ENCODE measurements around the gene NIPAL3.

Gene NIPAL3

DNA sequence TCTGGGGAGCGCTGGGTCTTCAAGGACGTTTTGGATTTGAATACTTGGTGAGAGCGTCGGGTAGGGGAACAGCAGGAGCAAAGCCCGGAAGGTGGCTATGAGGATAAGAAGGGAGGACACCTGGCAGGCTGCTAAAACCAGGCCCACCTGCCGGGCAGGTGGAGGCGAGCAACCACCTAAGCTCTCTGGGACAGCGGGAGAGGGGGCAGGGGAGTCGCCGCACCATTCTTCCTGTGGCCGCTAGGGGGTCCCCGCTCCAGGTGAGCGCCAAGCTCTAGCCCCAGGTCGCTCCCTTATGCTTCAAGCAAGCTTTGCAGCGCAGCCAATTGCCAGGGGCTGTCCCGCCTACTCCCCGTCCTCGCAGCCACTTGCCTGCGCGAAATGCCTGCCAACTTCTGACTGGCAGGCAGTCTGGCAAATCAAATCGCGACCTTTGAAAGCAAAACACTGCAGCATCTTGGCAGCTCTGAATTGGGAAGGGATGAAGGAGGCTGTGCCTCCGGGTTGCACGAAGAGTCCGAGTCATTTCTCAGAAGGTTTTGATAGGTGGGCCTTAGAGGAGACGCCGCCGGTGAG, at the start of gene NIPAL3:
Gene NIPAL3 (plus strand): TSS at position 469 of the 576 bp plus-strand sequence. CDS start 3,746 bp downstream, outside the sequence.
- DNase-seq (ENCODE audit: low read depth), result peak; percentile 96

DNA sequence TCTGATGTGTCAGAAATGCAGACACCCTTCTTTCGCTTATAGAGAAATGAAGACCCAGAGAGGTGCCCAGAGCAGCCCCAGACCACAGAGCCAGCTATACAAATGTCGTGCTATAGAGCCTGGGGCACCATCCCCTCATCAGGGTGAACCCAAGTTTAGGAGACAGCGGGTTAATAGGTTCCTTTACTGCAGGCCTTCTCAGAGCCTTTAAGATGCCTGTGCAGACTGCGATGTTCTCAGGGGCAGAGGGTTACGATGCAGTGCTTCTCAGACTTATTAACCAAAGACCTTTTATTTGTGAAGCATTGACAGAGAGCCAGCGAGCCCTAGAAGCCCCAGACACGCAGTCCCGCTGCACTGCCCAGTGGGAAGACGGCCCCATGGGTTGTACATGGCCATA, 48.9 kb upstream of the NIPAL3 start:
- no peak for DNase-seq (ENCODE audit: low read depth)

DNA sequence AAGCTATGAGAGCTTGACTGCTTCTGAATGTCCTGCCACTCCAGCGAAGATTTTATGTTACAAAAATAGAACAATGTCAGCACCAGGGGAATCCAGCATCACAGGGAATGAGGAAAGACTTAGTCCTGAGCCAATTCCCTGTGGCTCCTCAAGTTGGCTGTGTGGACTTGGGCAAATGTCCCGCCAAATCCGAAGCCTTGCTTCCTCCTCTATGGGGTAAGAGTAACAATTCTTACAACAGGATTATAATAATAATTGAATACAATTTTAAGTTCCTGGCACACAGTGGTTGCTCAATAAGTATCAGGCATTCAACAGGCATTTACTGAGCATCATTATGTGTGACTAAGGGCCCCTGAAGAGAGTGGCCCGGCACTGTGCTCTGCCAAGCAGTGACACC, 46.4 kb upstream of the NIPAL3 start:
- DNase-seq (ENCODE audit: low read depth), result no peak

DNA sequence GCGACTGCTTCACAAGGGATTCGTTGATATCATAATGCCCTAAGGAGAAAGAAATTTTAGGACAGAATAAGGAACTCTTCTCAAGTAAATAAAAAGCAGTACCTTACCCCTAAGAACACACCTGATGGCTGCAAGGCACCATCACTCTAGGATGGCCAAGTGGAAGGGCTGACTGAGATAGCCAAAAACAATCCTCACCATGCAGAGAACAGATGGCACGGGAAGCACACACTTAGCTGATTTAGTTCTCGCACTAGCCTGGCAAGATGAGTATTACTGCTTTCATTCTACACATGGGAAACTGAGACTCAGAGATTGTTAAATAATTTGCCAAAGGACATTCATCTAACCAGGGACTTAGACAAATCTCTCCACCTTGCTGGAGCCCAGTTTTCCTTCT, 45.8 kb upstream of the NIPAL3 start:
- no peak for DNase-seq (ENCODE audit: low read depth)

DNA sequence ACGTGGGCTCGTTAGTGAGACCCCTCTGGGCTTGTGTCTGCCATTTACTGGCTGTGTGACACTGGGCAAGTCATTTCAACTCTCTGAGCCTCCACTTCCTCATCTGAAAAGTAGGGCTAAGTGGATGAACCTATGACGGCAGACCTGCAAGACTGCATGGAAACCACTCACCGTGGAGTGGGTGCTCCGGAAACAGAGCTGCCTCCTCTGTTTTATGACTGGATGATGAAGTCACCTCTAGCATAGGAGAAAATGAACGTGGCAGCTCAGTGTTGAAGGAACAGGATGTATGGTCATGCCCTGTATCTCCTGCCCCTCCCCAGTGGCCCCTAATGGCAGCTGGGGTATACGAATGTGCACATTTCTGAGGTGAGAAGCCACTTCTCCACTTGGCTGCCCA, 42.6 kb upstream of the NIPAL3 start:
- no peak for DNase-seq (ENCODE audit: low read depth)

DNA sequence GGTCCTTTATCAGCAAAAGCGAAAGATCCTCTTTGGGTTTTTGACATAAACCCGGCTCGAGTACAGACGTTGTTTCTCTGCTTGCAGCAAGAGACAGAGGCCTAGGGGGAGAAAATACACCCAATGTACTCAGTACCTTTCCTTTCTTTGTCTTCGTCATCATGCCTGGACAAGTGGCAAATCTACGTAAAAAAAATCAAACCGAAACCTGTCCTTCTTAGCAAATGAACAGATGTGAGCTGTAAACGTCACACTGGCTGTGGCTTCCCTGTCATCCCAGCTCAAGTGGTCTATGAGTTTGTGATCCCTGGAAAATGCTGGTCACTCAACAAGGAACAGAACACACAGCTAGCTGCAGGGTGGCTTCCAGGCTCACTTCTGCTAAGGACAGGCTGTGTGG, 41.9 kb upstream of the NIPAL3 start:
- no peak for DNase-seq (ENCODE audit: low read depth)

DNA sequence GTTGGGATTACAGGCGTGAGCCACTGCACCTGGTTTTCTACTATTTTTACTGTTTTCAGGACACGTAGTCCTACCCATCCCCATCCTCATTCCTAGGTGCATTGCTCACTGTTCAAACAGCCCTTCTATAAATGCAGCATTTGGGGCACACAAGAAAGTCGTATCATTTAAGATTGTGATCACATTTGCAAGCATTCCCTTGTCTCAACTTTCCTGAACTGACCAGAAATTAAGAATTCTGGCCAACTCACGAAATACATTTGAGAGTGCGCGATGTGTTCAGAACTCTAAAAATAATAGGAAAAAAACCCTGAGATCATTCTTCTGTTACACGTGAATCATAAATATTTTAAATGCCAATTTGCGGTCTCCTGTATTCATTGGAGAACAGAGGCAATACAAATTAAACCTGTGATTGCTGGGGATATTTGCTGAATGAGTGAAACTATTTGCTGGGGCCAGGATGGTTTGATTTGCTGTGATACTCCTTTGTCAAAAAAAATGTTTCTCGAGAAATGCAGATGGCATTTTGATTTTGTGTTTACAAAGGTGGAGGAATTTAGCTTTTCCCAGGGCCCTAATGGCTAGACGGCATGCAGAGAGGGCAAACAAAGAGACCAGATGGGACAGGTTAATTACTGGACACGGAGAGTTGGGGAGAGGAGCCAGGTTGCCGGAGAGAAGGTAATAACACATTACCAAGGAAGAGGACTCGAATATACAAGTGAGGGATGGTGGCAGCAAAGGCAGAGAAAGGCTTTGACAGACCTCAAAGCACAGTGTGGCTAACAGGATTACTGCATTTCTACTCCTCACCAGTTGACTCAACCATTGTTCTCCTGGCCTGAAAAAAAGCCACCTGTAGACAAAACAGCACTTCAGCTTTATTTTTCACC, 40.5 kb upstream of the NIPAL3 start:
- no peak for DNase-seq (ENCODE audit: low read depth)

DNA sequence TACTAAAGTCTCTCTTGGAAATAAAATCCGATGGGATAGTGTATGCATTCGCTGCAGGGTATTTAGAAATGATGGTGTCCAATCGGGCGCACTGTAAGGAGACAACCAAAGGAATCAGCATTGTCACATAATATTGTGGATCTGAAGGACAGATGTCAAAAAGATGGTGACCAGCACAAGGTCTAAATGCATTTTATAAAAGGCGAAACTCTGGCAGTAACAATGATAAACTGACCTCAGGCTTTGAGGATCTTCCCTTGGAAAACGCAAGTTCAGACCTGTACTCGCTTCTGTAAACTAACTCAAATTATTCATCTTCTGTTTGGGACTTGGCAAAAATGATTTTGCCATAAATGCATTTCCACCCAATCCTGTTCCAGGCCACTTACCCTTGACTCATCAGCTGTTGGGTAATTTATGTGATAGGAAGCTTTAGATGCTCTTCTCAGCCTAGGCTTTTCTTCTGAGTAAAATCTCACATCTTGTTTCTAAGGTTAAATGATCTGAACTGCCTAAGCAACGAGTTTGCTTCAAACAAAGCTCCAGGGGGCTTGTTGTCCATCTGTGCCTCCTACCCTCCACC, 35.8 kb upstream of the NIPAL3 start:
- no peak for DNase-seq (ENCODE audit: low read depth)

DNA sequence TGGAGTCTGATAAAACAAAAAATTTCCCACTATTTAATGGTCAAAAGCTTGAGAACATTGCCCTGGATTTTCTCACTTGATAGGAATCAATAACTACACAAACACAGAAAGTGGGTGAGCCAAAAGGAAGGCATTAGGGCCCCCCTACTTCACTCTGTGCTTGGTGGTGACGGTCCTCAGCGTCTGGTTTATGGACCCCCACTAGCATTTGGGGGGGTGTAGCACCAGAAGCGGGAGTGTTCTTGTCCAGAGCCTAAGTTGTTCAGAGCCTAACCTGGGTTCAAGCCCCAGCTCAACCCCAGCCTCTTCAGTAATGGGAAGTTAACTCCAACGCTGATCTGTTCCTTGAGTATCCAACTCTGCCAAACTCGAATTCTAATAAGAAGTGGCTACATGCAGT, 35.1 kb upstream of the NIPAL3 start:
- no peak for DNase-seq (ENCODE audit: low read depth)

DNA sequence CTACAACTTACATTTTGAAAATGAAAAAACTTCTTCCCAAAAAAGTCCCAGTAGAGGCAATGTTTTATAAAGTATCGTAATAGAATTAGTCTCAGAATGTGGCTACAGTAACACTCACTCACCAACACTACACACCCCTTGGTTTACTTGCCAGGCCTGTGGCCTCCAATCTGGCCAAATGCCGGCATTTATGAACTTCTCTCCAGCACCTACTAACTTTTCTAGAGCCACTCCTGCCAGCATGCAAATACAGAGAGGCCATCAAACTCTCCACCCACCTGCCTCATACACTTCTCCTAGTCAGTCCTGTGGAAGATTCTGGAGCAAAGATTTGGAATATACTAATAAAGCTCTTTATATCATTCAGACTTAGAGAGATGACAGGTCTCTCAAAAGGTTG, 34.3 kb upstream of the NIPAL3 start:
- DNase-seq (ENCODE audit: low read depth), result no peak

DNA sequence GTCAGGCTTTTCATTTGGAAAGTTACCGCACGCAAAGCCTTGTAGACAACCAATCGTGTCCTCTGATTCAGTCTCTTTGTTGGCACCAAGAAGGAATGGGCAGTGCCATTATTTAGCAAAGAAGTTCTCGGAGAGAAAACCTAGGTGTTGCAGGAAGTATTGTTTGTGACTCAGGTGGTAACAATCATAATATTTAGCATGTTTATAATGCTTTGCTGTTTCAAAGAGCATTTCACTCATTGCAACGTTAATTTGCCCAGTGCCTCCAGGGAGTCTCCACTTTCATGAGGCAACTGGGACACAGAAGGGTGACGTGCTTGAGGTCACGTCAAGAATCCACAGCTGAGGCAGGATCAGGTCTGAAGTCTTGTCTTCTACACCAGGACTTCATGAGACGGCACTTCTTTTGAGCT, 33.4 kb upstream of the NIPAL3 start:
- no peak for DNase-seq (ENCODE audit: low read depth)

DNA sequence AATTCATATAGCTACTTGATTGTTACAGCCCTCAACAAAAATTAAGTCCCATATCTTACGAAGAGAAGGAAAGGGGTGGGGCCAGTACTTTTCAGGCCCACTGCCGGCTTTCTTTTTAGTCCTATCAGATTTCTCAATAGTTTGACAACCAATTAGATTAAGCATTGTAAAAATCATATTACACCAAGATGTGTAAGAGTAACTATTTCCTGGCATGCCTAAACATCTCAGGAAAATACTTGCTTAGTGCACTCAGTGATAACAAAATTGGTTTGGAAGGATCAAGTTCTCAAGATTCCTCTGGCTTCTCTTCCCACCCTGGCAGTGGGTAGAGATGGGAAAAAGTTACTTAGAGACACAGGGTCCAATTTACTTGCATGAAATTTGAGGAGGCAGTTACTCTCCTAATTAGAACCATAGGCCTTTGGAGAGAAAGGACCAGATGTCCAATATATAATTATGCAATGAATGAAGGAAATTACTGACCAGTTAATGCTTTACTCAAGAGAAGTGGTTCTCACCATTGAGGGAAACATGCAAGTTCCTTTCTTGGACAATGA, 32.1 kb upstream of the NIPAL3 start:
- no peak for DNase-seq (ENCODE audit: low read depth)

DNA sequence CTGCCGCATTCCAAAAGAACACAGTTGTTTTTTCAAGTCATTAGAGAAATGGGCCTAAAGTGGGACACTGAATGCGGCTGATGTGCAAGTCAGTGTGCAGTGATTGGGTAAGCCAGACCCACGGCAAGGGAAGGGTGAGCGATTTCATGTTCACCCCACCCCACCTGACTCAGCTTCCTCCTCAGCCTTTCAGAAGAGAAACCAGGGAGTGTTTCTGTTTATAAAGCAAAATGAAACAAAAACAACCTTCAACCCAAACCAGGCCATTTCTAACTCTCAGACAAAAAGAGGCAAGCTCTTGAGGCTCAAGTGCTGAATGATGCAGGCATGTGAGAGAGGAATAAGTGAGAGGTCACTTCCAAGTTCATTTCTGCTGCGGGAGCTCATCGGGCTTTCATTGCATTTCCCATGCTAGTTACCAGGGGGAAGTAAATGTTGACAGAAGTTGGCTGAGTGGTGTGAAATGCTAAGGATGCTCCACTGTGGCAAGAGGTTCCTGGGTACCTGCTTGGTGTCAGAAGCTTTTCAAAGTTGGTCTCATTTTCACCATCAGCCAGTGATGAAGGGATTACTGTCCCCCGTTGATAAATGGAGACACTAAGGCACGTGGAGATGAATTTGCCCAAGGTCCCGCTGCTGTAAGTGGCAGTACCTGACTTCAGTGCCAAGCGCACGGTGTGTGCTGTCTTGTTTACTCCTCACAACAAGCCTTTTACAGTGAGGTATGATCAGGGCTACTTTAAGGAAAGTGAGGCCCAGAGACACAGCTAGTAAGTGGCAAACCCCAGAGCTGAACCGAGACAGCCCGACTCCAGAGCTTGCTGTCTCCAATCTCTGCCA, 31.1 kb upstream of the NIPAL3 start:
- peak; percentile 37 for DNase-seq (ENCODE audit: low read depth)

DNA sequence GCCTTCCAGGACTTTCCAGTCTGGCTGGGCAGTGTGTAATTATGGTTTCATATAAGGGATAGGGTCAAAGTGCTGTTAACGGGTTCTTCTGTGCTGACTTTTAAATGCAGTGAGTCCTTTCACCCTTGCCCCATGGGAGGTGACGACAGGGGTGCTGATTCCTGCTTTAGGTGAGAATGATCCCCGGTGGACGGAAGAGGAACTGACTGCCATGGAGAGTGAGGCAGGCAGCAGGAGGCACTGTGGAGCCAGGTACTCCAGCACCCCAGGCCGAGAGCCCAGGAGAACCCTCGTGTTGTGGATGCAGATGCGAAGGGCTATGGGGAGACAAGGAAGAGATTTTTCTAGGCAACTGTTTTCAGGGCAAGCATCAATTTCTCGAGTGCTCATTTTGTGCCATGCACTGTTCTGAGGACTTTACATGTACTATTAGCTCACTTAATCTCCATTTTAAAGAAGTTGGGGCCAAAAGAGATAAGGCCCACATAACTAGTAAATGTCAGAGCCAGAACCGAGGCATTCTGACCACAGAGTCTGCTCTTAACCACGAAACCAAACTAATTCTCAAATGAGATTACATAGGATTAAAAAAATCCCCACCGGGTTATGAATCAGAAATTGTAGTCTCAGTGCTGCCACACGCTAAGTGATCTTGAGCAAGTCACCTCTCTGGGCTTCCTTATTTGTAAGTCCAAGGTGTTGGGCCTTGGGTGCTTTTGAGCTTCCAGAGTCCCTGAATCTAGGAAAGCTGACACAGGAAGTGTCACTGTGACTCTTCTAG, 30.3 kb upstream of the NIPAL3 start:
- DNase-seq (ENCODE audit: low read depth), result no peak

DNA sequence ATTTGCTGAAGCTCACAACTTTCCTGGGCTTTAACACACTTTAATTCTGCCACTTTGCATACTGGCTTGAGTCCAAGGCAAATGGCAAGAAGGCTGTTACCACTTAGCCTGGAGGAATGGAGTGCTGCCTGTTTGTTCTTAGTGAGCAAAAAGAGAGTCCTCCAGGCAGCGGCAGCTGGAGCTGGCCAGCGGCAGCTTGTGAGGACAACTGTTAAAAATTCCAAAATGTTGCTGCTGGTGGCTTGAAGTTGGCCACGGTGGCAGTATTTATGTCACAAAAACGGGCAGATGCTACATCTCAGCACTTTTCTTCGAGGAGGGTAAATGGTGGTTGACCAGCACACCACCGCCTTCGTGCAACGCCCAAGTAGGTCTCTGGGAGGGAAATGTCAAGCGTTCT, 29.4 kb upstream of the NIPAL3 start:
- no peak for DNase-seq (ENCODE audit: low read depth)

DNA sequence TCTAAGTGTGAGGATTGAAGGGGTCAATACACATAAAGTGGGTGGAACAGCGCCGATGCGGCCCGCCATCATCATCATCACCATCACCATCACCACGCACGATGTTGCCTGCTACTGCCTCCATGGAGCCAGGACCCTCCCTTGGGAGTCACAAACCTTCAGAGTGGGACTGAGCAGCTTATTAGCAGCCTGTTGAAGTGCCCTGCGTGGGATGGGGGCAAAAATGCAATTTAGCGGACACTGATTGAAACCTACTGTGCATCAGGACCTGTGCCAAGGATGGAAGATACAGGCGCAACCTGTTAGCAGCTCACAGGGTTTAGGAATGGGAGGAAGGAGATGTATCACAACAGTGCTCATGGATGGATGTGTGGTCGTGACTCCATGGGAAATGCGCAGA, 28.7 kb upstream of the NIPAL3 start:
- DNase-seq (ENCODE audit: low read depth), result no peak

DNA sequence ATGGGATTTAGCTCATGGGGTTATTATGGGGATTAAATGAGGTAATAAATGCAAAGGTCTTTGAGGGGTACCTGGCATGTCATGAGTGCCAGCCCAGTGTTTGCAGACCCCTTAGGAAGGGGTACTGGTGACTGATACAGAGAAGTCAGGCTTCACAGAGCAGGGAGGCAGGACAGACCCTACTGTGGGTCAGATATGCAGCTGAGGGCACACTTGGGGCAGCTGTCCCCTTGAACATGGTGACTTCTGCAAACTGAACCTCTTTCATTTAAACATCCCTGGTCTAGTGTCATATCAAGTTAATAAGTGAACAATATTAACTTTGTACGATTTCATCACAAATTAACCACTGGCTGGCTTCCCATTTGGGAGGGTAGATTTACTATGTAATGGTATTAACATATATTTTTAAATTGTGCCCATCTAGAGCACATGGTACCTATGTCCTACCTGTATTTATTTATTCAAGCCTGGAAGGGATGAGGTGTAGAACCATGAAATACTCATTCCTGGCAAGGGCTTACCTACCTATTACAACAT, 27.9 kb upstream of the NIPAL3 start:
- no peak for DNase-seq (ENCODE audit: low read depth)

DNA sequence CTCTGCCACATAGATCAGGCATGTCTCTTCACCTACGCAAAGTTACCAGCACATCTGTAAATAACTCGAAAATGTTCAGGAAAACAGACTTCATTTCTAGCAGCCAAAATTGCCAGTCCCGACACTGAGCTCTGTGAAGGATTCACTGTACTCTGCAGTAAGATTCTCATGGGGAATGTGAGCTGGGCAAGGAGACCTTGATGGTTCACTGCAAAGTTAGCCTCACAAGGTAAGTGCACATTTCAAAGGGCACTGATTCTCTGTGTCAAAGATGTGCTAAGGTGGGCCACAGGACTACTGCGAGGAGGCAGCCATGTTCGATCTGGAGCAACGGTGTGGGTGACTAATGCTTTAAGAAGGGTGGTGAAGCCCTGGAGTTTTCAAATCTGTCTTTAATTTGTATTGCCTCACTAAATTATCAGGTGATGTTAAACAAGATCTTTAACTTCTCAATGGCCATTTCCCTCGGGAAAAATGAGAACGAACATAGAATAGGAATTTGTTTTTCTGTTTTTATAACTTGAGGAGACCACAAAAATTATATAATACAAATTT, 27.2 kb upstream of the NIPAL3 start:
- no peak for DNase-seq (ENCODE audit: low read depth)

DNA sequence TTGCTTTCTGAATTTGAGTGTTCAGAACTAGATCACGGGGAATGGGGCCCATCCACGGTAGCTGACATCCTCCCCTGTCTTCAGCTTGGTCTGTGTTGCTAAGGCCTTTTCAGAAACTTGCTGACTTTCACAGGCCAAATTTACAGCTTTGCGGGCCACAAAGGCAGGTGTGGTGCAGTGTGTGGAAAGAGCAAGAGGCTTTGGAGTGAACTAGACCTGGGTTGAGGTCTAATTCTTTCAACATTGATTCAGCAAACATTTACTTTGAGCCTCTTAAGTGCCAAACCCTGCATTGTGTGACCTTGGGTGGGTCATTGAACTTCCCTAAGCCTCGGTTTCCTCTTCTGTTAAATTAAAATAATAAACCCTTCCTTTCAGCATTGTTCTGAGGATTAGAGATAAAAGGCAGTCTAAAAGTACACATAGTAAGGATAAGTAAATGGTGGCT, 26.3 kb upstream of the NIPAL3 start:
- no peak for DNase-seq (ENCODE audit: low read depth)

DNA sequence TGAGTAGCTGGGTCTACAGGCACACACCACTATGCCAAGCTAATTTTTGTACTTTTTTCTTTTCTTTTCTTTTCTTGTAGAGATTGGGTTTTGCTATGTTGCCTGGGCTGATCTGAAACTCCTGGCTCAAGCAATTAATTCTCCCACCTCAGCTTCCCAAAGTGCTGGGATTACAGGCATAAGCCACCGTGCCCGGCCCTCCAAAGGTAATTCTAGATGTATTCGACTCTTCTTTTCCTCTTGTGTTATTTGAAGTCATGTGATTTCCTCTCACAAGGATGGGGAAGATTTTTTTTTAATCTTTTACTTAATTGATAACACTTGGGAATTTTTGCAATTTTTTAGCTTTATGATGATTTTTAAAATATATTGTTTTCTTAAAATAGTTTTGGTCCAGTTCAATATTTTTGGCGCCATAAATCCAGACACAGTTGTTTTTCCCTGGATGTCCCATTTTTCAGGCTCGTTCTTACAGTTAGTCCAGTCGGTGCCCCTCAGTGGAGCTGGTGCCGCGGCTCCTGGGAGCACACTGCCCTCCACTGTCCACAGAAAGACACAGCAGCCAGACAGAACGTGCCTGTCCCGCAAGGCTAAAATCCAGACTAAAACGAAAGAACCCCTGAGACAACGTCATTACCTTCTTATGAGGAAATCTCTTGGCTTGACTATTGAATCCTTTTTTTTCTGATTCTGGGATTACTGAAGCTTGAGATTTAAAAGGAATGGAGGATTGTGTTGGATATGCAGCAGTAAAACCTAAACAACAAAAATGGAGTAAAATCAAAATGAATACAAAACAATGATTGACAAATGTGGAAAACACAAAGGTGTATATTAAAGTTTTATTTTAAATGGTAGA, 24.4 kb upstream of the NIPAL3 start:
- peak; percentile 59 for DNase-seq (ENCODE audit: low read depth)
